Eye (tissue), 1 donor: ENCODE results near the gene RAC2.

Experiments used
- DNase-seq: peaks from one replicate; pipeline ENCODE4 v3.0.0-alpha.2; 2015

Gene RAC2

DNA sequence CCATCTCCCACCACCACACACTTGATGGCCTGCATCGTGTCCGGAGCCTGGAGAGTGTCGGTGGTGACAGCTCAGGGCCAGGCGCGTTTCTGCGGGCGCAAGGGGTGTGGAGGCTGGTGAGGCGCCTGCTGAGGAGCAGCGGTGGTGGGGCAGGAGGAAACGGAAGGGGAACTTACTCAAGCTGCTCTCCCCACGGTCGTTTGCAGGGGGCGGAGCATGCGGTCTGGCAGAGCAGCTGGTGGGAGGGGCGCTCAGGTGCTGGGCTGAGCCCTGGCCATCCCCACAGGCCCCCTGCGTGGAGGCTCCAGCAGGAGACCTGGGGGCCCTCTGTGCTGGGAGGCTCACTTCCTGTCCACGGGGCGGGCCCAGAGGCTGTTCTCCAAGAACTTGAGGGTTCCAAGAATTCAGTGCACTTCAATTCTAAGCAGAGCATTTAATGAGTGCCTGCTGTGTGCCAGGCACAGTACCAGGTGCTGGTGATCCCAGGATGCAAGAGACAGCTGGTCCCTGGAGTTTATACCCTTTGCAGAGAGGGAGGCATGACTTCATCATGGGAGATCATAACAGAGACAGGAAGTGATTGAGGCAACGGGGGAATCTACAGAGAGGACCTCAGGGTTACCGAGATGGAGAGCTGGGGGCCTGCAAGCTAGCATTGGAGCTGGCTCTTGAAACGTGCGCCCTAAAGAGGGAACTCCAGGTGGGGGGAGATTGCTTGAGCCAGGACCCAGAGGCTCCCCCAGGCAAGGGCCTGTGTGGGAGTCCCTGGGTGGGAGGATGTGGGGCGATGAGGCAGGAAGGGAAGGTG lies at the start of gene RAC2:
RAC2 (minus strand) TSS at position 156 of the 808 bp plus-strand sequence; CDS start at position 35, 121 bp downstream.
- no peak for DNase-seq

DNA sequence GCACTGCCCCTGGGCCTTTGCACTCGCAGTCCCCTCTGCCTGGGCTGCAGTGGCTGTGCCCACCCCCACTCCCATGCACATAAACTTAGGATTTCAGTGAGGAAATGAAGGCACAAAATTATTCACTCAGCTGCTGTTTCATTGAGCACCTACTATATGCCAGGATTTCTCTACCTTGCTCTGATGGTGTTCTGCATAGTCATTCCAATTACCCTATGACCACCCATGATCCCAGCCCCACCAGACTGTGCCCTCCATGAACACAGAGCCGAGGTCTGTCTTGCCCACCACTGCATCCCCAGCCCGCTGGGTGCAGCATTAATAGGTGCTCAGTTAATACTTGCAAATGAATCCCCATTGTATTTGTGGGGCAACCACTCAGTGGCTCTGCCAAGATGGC lies 49.1 kb upstream of the RAC2 start:
- DNase-seq: no peak

DNA sequence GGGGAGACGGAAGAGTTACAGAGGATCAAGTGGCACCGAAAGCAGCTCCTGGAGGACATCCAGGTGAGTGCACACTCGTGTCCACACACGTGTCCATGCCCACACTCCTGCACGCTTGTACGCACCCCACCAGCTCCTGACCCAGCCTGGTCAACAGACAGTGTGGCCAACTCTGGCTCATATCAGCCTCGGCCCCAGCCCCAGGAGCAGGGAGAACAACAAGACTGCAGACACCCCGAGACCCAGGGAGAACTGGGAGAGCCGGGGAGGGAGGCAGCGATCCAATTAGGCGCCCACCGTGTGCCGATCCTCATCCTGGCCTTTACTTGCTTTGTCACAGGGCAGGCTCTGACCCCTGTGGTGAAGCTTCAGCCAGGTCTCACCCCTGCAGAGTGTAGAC lies 48.6 kb upstream of the RAC2 start:
- DNase-seq: no peak

DNA sequence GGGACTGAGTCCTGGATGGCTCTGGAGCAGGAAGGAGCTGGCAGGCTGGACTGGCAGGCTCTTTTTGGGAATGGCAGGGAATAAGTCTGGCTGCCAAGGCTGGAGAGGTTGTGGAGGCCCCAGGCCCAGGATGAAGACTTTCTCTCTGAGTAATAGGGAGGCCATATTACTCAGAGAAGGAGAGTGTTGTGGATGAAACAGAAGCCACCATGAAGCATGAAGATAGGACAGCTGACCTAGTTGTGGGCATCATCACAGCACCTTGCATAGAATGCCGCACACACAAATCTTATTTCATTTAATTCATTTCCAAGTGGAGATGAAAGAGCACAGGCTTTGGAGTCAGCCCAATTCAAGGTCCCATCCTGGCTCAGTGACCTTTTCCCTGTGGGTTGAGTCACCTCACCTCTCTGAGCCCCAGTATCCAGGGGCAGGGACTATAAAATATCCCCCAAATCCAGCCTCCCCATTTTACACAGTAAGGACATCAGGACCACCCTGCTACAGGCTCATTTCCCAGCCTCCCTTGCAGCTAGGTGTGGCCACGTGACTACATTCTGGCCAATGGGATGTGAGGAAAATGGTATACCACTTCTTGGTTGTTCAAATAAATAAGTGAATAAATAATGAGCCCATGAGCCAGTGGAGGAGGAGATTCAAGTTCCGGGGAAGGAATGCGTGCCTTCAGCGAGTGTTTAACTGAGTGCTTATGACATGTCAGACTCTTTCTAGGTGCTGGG lies 47.7 kb upstream of the RAC2 start:
- DNase-seq: no peak

DNA sequence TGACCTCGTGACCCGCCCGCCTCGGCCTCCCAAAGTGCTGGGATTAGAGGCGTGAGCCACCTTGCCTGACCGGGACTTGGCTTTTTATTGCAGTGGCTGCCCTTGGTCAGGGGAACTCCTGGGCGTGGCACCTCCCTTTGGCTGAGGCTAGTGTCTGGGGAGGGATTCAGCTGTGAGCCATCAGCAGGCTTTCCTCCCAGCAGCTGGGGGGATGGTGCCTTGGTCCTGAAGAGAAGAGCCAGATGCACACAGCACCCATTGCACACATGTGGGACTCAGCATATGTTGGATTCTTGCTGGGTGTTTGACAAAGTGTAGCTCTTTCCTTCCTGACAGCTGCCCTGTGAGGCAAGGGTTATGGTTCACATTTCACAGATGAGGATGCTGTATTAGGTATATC lies 46.7 kb upstream of the RAC2 start:
- no peak for DNase-seq

DNA sequence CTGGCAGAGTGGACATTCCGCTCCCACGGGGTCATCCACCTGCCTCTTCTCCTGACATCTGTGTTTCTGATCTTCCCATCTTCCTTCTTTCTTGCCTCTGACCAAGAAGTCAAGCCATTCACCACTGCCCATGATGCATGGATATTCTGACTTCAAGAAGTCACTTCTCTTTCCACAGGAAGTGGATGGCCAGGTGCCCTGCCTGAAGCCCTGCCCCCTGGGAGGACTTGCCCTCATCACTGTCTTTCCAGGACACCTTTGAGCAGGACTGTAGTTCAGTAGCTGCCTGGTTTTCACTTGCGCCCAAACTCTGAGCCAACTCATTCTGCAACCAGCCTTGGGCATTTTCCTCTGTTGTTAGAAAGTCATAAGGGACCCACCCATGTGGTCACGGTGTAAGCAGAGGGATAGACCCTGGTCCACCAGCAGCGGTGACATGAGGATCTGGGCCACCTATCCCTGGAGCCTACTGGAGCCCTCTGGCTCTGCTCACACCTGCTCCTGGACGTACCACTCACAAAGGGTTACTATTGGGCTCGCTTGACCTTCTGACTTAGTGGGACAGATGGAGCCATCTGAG lies 45.2 kb upstream of the RAC2 start:
- DNase-seq: no peak

DNA sequence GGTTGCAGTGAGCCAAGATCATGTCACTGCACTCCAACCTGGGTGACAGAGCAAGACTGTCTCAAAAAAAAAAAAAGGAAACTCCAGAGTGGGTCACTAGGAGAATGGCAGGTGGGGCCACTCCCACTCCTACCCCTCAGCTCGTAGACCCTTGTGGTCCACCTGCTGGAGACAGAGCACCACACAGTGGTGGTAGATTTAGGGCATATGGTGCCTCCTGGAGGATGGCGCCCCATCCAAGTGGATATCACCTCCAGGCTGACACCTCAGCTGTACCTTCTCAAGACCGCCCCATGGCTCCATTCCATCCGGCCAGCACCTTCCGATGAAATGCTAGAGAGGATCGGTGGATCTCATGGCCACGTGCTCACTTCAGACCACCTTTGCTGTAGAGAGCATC lies 44.5 kb upstream of the RAC2 start:
- no peak for DNase-seq

DNA sequence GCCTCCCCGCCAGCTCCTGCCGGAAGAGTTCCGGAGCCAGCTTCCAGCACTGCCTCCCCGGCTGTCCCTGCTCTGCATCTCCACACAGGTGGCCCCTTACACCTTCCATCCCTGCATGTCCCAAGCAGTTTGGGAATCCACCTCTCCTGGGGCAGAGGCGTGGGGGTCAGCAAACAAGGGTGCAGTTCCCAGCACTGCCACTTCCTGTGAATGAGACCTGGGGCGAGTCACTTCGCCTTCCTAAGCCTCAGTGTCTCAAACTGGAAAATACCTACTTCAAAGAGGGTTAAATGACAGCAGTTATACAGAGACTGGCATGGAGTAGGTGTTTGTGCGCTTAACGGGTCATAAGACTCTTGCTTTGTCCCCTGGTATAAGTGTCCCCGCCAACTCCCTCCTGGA lies 43.5 kb upstream of the RAC2 start:
- no peak for DNase-seq

DNA sequence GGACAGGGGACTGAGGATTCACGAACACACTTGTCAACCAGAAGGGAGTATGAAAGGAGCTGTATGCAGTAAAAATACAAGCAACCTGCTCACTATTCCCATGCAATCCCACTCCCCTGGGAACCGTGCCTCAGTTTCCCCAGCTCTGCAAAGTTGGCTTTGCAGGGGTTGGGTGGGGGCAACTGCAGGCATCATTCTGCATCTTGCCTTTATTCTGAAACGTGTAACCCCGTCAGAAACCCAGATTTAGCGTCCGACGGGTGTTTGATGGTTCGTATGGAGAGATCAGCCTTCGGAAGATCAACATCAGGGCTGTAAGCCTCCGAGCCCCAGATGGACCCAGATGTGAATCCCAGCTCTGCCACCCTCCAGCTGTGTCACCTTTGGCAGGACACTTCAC lies 41.9 kb upstream of the RAC2 start:
- no peak for DNase-seq

DNA sequence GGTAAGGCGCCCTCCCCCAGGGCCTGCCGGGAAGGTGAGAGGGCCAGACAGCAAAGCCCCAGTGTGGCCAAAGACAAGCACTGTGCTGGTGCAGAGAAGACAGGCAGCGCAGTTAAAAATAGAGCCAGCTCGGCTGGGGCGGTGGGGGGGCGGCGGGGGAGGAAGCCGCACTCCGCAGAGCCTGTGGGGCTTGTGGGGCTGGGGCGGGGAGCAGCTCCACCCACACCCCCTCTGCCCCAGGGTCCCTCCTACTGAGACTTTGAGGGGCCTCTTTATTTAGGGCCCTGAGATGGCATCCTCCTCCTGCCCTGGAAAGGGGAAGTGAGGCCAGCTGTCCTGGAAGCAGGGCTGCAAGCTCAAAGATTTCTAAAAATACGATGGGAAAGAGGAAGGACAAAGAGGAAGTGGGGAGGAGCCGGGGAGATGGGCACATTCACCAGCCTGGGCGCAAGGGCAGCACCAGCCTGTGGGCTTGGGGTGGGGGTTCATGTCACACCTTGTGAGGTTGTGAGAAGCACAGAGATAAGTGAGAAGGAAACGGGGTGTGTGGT lies 40.8 kb upstream of the RAC2 start:
- DNase-seq: no peak

DNA sequence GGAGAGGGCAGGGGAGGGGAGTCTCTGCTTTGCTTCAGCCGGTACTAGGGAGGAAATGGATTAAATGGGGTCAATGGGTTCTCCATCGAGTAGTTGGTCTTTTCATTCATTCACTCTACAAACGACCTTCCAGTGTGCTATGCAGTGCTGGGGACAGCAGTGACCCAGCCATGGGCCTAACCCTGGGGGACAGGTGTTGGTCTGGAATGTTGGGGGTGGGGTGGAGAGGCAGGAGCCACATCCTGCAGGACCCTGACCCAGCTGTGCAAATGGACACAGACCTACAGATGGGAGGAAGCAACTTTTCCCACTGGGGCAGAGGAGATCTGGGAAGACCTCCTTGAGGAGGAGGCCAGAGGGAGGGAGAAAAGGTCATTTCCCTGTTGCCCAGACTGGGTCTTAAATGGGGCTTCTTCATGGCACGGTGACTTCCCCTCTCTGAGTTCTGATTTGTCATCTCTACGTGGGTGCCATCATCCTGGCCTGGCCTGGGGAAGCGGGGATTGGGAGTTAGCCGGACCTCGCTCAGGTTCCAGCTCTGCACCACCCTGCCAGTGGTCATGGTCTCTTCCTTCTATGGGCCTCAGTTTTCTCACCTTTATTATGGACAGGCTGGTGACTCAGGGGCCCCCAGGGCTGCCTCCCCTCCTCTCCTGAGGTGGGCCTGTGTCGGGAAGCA lies 40.2 kb upstream of the RAC2 start:
- no peak for DNase-seq

DNA sequence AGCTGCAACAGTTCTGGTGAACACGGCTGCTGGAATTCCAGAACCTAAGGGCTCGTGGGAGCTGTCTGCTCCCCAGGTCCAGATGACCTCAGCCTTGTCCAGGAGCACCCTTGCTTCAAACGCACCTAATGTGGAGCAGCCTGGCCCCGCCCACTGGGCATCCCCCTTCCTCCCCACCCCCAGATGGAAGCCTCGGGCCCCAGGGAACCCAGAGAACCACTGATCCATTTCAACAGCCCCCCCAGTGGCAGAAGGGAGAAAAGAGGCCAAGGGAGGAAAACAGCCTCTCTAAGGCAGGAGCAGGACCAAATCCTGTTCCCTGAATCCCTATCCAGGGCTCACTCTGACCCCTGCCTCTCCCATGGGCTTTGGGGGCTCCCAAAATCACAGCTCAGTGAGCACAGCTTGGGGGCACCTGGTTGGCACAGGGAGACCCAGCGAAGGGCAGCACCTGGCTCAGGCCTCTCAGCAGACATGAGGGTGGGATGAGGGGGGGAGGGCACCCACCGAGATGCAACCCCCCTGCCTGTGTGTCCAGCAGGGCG lies 39.4 kb upstream of the RAC2 start:
- DNase-seq: no peak

DNA sequence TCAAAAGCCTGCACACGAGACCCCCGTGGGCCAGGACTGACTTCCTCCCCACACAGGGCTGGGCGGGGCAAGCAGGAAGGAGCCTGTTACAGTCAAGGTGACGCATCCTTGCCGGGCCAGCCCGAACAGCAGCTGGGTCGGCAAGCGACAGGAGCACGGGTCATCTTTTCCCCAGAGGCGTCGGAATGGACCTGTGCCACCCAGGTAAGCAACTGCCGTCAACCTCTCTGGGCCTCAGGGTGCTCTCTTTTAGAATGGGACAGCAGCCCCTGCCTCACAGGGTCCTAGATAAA lies 38.3 kb upstream of the RAC2 start, which contains the start of gene CYTH4:
CYTH4 (plus strand) TSS at position 124 of the 293 bp plus-strand sequence; CDS start at position 186, 62 bp downstream.
- no peak for DNase-seq

DNA sequence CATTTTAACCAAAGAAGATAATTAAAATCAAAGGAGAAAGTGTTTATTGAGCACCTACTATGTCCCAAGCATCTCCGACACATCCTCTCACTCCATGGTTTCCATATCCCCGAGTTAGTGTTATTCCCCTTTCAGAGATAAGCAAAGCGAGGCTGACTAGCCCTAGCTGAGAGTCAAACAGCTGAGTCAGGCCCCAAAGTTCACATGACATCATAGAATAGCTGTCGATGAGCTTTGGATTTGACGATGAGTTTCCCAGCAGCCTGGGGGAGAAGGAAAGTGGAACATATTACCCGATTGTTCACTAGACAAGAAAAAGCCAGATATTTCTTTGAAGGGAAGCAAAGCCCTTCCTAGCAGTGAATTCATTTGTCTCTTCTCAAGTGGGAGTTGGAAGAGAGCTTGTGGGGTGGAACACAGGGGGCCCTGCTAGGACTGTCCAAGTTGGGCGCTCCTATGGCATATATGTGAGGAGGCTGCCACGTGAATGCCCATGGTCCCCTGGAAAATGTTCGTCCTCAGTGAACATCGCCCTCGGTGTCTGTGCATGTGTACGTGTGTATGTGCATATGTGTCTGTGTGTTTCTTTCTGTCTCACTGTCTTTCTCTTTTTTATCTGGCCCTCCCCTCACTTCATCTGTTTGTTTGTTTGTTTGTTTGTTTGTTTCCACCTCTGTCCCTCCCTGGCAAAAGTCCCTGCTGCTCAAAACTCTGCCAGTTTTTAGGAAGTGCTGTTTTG lies 37.7 kb upstream of the RAC2 start:
- DNase-seq: no peak

DNA sequence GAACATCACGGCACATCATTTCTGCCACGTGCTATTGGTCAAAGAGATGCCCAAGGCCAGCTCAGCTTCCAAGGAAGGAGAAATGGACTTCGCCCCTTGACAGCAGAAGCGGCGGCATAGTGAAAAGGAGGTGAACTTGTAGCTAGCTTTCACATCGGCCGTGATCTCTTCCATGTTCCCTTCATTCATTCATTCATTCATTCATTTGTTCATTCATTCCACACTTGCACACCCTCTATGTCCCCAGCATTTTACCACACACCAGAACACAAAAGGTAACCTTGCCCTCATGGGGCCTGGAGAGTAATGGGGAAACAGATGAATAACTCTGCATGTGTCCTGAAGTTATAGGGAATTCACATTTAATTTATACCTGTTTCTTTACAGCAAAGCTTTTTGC lies 37.1 kb upstream of the RAC2 start:
- no peak for DNase-seq

DNA sequence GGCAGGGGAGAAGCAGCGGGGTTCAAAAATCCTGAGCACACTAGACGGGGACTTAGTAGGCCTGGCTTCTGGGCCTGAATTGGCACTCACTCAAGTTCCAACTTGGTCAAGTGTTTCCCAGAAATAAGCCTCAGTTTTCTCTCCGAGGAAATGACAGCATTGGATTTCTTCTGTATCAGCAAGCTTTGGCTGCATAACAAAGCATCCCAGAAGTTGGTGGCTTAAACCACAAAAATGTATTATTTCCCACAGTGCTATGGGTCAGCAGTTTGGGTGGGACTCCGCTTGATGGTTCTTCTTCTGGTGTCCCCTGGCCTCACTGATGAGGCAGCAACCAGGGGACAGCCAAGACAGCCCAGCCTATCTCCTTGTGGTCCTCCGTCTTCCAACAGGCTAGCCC lies 36.6 kb upstream of the RAC2 start:
- no peak for DNase-seq

DNA sequence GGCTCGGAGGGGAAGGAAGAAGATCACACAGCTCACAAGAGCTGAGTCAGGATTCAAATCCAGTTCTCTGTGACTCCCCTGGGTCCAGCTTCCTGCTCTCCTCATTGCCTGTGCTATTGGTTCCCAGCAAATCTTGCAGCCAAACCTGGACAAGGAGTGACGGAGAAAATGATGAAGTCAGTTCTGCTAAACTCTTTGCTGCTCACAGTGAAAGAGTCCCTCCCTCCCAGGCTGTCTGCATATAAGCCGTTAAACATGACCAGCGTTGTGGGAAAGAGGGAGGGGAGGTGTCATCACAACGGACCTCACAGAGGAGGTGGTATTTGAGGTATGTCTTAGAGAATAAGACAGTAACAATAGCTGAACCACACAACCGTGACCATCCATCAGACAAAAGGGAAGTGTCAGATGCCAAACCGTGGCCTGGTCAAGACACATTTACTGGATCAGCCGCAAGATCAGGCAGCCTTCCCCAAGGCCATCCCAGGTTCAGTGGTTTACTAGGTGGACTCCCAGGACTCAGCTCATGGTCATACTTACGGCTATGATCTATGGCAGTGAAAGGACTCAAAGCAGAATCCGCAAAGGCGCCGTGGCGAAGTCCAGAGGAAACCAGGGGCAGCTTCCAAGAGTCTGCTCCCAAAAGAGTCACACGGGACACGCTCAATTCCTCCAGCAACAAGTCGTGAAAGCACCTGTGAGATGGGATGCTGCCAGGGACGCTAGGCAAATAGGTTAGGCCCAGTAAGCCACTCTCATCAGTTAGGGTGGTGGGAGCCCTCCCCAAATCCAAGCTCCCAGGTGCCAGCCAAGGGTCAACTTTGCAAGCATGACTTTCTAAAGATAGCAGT lies 35.5 kb upstream of the RAC2 start:
- DNase-seq: no peak

DNA sequence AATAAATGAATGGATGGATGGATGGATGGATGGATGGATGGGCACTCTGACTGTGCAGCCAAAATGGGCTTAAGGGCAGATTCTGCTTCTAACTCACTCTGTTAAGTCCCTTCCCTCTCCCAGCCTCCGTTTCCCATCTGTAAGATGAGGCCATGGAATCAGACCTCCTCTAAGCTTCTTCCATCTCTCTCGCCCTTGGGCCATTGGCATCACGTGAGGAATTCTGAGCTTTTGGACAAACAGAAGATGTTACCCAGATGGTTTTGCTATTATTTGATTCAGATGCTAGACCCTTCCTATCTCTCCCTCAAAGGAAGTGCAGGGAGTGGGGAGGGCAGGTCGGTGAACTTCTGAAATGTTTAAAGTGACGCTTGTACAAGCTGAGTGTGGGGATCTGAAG lies 34.2 kb upstream of the RAC2 start:
- no peak for DNase-seq

DNA sequence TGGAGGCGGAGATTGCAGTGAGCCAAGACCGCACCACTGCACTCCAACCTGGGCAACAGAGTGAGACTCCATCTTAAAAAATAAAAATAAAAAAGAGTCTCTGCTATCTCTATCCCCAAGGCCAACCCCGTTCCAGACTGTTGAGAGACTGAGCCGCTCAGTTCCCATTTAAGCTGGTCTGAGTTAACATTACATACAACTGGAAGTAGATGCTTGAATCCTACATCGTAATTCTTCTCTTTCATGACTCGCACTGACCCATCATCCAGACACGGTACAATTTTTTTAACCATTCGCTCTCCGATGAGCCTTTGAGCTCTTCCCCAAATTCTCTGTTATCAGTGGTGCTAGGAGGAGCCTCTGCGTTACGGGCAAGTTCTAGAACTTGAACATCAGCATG lies 33.3 kb upstream of the RAC2 start:
- DNase-seq: no peak

DNA sequence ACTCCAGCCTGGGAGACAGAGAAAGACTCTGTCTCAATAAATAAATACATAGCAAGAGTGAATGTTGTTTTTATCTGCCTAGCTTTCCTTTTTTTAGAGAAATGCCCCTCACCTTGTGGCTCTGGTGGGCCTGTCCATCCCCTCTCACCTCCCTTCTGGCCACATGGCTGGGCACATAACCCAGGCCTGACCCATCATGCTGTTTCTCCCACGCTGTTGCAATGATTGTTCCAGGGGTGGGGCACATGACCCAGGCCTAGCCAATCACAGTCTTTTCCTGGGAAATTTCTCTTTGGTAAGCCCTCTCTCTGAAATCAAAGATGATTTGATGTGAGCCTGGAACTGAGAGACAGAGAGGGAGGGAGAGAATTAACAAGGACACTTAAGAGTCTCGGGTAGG lies 32.7 kb upstream of the RAC2 start:
- DNase-seq: no peak

DNA sequence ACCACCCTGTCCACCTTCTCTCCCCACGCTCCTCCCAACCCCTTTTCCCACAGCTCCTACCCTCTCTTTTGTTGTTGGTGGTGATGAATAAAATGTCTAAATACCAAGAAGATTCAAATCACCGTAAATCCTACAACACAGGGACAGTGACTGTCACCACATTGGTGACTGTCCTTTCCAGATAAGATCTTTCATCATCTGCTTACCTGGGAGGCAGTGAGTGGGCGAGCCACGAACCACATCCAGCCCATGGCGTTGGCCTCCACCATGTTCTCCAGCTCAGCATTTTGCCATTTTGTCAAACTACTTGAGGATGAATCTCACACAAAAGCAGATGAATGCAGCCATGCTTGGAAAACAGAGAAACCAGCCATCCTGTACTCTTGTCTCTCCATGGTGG lies 31.6 kb upstream of the RAC2 start:
- no peak for DNase-seq
